ENCODE measurements around the gene RASA3.

Gene RASA3

DNA sequence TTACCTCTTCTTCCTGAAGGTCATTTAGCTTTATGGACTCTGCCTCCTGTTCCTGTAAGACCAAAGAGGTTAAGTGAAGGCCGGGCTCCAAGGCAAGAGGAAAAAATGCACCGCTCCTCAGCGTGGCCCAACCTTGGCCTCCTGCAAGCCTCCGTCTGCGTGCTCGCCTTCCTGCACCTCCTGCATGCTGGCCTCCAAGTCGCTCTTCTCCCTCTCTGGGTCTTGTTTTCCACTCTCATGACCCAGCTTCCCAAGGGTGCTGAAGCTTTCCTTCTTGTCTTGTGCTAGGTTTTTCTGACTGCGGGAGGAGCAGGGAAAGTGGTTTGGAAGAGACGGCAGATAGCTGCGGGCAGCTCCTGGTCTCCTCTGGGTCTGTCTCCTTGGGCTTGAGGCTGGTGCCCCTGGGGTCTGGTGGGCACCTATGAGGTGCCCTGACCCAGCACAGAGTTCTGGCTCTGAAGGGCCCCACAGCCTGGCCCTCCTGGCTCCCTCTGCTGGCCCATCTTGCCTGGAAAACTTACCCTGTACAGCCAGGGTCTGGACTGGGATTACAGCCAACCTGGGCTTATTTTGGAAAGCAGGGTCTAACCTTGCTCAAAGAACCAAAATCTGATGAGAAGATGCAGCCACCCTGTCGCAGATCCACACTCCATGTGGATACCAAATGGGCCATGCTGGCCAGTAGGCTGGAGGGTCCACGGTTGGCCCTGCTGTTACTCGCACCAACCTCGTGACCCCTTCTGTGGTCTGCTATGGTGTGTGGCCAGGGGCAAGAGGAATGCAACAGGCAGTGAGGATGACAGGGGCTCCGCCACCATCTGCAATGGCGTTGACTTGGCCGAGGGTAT lies 163.7 kb downstream of the RASA3 start:
- no peak for DNase-seq (ENCODE audit: low read depth)

DNA sequence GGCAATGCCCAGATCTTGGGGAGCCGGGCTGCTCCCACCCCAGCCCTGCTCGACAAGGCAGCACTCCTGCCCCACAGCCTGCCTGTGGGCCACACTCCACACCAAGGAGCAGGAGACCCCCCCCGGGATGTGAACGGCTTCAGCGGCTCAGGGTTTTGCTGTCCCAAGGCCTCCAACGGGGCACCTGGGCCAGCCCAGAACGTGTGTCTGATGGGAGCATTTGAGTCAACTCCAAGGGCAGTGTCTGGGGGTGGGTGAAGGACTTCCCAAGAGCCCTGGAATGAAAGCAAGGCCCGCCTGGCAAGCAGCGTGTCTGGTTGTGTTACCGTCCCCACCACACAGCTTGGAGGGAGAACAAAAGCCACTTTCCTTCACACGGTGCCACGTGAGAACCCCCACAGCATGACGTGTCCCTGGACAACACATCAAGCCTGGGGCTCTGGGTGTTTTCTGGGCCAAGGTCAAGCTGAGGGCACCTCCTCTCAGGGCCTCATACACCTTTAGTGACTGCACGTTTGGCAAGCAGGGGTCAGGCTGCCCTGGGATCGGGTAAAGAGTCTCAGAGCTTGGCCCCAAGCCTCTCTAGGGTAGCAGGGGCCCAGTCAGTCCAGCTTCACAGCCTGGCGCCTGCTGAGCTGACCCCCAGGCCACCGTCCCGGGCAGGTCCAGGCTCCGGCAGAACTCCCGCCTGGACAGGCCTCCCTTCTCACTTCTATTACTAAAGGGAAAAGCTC lies 164.5 kb downstream of the RASA3 start:
- no peak for DNase-seq (ENCODE audit: low read depth)

DNA sequence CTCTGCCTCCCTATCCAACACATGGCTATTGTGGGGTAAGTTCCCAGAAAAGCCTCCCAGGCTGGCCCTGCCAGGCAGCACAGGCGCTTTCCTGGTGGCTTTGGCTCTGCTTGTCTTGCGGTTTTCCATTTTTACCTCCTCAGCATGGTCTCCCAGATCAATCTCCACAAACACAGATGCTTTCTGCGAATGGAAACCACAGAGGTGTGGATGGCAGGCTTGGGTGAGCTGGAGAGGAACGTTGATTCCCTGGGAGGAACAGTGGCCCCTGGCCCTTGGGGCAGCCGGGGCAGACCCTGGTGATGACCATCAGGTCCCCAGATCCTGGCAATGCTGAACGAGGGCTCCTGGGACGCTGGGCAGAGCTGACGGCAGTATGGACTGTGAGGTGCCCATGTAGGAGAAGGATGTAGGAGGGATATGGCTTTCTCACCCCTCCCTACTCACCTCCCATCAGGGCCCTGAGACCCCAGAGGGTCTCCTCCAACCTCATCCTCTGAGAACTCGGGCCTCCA lies 165.2 kb downstream of the RASA3 start:
- no peak for DNase-seq (ENCODE audit: low read depth)

DNA sequence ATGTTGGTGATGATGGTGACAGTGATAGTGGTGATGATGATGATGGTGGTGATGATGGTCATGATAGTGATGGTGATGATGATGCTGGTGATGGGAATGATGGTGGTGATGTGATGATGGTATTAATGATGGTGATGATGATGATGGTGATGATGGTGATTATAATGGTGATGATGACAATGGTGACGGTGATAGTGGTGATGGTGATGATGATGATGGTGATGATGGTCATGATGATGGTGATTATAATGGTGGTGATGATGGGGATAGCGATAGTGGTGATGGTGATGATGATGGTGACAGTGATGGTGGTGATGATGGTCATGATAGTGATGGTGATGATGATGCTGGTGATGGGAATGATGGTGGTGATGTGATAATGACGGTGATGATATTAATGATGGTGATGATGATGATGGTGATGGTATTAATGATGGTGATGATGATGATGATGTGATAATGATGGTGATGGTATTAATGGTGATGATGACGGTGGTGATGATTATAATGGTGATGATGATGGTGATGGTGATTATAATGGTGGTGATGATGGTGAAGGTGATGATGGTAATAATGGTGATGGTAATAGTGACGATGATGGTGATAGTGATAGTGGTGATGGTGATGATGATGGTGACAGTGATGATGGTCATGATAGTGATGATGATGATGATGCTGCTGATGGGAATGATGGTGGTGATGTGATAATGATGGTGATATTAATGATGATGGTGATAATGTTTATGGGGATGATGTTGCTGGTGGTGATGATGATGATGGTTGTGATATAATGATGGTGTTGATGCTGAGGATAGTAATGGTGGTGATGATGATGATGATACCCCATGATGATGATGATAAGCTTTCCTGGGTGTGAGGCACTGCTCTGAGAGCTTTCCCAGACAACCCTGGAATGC lies 166.2 kb downstream of the RASA3 start:
- DNase-seq (ENCODE audit: low read depth) = no peak

DNA sequence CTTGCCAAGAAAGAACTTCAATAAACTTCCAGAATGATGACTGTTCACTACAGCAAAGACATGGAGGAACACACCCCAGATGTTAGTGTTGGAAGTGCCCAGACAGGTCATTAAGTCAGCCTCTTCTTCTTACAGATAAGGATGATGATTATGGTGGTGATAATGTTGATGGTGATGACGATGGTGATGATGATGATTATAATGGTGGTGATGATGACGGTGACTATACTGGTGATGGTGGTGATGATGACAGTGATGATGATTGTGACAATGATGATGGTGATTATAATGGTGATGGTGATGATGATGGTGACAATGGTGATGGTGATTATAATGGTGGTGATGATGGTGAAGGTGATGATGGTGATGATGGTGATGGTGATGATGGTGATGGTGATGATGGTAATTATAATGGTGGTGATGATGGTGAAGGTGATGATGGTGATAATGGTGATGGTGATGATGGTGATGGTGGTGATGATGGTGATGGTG lies 167.0 kb downstream of the RASA3 start:
- no peak for DNase-seq (ENCODE audit: low read depth)

DNA sequence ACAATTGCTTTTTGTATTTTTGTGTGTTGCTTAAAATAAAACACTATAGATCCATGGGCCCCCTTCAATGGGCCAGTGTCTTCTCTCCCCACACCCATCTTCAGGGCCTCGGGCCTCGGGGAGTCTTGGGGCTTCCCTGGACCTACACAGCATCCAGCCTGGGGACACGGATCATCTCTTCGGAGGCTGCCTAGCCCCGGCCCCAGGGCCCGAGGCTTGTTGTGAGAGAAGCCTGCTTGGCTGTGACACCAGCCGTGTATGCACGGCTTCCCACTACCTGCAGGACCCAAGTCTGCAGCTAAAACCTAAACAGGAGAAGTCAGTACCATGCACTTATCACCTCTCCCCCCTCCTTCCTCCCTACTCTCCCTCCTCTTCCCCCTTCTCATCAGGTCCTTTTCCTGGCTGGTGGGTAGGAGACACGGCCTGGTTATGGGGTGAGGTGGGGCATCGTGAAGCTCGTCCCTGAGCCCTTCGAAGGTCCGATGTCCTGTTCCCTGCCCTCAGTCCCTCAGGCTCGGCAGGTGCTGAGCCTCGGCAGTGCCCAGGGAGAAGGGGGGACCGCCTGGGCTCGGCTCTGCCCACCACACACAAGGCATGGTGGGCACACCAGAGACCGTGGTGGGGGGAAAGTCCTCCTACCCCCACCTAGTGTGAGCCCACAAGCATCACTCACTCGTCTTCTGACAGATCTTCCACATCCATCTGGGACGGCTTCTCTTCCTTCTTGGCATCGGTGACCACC lies 168.0 kb downstream of the RASA3 start:
- DNase-seq (ENCODE audit: low read depth) = no peak

DNA sequence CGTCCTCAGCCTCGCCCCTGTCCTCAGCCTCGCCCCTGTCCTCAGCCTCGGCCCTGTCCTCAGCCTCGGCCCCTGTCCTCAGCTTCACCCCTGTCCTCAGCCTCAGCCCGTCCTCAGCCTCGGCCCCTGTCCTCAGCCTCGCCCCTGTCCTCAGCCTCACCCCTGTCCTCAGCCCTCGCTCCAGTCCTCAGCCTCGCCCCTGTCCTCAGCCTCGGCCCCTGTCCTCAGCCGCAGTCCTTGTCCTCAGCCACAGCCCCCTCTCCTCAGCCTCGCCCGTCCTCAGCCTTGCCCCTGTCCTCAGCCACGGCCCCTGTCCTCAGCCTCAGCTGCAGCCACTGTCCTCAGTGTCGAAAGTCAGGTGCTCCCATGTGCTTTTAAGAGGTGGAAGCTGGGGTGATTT lies 169.0 kb downstream of the RASA3 start:
- DNase-seq (ENCODE audit: low read depth) = no peak

DNA sequence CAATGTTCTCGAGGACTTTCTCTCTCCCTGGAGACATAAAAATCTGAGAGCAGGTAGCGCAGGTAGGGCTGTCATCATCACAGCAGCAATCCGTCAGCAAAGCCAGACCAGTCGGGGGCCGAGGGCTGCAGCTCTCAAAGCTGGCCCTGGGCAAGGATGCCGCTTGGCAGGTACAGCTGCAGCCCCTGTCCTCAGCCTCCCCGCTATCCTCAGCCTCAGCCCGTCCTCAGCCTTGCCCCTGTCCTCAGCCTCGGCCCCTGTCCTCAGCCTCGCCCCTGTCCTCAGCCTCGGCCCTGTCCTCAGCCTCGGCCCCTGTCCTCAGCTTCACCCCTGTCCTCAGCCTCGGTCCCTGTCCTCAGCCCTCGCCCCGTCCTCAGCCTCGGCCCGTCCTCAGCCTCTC lies 169.4 kb downstream of the RASA3 start:
- DNase-seq (ENCODE audit: low read depth) = no peak

DNA sequence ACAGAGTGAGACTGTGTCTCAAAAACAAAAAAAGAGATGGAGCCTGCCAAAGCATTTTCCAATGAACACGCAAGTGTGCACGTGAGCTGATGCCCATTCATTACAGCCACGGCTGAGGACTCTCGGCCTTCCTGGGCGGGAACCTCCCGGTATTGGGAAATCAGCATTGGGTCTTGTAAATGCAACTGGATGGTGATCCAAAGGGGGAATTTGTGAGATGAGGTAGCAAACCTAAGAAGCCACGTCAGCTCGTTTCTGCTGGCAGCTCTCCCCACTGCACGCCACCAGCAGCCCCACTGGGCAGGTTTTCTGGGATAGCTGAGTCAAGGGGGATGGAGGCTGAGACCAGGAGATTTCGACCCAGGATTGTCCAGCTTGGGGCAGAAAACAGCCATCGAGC lies 170.0 kb downstream of the RASA3 start:
- no peak for DNase-seq (ENCODE audit: low read depth)

DNA sequence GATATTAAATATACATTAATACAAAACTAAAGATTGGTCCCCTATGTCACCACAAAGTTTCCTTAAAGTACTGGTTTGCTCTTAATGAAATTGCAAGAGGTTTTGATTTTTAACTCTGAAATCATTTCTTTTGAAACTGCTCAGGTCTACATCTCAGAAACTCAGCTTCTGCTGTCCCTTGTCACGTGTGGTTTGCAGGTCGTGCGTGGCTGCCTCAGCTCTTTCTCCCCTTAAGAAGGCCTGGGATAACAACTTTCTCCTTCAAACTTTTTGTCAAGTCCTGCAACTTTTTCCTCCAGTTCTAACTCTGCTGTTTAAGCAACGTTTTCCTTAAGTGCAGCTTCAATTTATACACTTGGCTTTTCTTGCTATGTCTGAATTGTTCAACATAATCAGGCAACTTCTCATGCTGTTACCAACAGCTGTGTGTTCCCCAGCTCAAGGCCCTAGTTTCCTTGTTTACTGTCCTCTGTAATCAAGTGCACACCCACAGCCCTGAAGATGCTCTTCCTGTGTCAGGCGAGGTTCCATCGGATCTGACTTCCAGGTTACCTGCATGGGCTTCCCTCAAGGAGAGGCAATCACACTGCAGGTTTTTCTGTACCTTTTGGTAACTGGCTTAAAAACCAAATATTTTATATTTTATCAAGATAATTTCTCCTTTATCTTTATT lies 172.0 kb downstream of the RASA3 start:
- no peak for DNase-seq (ENCODE audit: low read depth)

DNA sequence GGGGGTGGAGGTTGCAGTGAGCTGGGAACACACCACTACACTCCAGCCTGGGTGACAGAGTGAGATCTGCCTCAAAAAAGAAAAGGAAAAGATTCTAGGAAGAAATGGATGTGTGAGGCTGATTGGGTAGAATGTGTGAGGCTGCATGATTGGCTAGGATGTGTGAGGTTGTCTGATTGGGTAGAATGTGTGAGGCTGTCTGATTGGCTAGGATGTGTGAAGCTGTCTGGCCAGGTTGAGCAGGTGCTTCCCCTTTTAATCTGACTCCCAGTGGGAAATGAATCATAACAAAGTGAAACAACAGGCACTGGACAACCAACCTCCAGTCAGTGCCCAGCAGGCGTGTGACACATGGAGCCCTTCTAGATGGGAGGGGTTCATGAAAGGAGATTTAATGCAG lies 173.2 kb downstream of the RASA3 start:
- no peak for DNase-seq (ENCODE audit: low read depth)

DNA sequence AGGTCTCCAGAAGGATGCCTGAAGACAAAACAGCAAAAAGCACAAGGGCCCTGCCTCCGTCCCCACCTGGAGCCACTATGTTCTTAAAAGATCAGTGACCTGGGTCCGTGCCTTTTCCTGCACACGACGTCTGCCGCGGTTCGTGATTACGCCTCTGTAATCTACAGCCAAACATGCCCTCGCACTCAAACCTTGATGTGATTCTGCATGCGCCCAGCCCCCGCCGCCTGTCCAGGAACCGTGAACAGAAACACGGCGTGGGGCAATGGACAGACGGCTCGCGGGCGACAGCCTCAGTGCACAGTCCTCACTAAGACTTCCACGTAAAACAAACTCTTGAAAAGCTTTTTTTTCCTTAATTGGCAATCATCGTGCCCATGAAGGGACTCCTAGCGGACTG lies 174.1 kb downstream of the RASA3 start:
- DNase-seq (ENCODE audit: low read depth) = no peak

DNA sequence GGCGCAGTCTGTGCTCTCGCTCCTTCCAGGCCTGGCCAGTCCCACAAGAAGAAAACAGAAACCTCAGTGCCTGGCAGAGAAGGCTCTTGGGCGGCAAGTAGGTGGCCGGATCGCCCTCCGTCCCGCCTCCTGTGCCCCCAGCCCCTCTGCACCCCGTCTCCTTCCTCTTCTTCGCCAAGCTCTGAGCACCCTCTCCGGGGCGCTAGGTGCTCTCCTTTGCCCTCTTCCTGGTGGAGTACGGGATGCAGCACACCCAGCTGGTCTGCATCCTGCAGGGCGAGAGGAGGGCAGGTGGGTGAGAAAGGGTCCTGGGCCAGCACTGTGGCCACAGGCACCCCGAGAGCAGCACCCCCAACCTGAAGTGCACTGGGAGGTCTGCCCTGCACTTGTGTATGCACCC lies 175.9 kb downstream of the RASA3 start:
- DNase-seq (ENCODE audit: low read depth) = no peak

DNA sequence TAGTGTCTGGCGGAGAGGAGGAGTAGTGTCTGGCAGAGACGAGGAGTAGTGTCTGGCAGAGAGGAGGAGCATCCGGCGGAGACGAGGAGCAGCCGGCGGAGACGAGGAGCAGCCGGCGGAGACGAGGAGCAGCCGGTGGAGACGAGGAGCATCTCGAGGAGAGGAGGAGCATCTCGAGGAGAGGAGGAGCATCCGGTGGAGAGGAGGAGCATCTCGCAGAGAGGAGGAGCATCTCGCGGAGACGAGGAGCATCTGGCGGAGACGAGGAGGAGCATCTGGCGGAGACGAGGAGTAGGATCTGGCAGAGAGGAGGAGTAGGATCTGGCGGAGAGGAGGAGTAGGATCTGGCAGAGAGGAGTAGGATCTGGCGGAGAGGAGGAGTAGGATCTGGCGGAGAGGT lies 176.7 kb downstream of the RASA3 start:
- DNase-seq (ENCODE audit: low read depth) = no peak

DNA sequence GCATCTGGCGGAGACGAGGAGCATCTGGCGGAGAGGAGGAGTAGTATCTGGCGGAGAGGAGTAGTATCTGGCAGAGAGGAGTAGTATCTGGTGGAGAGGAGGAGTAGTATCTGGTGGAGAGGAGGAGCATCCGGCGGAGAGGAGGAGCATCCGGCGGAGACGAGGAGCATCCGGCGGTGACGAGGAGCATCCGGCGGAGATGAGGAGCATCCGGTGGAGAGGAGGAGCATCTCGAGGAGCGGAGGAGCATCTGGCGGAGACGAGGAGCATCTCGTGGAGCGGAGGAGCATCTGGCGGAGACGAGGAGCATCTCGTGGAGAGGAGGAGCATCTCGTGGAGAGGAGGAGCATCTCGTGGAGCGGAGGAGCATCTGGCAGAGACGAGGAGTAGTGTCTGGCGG lies 177.2 kb downstream of the RASA3 start:
- no peak for DNase-seq (ENCODE audit: low read depth)

DNA sequence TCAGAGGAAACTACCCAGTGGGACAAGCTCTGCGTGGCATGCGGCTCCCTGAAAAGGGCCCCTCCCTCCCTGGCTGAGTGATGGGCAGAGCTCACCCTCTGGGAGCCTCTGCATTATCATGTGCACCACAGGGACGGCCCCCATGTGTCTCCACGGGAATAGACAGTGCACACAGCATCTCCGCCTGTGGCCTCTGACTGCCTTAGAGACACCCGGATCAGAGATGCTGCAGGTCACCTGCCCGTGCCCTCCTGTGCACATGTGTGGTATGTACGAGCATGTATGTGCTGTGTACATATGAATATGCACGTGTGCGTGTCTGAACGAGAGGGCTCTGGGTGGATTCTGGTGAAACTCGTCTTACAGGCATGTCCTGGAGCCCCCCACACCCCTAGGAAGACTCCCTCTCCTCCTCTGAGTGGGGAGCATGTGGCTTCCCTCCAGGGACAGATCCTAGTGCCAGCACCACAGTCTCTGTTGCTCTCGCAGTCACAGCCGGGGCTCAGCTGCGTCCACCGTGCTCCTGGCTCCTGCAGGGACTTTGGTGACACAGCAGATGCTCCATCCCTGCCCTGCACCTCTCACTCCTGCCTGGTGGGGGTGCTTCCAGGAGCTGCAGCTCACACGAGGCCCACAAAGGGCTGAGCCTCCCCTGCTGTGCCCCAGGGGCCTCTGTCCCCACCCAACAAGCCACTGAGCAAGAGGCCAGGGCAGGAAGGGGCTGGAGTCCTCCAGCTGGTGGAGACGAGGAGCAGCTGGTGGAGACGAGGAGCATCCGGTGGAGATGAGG lies 178.2 kb downstream of the RASA3 start:
- DNase-seq (ENCODE audit: low read depth) = no peak

DNA sequence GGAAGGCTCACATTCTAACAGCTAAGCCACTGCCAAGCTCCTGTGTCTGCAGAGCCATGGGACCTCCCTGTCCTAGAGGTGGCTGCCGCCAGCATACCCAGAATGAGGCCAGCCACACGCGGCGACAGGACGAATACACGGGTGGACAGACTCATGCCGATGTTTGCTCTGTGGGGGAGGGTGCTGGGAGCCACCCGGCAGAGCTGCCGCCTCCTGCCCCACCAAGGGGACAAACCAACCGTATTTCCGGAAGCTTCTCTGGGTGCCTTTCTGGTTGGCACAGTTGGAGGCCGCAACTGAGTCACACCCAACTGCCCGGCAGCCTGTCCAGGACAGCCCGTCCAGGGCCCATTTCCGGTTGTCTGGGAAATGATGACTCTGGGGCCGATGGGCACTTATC lies 178.9 kb downstream of the RASA3 start:
- no peak for DNase-seq (ENCODE audit: low read depth)

DNA sequence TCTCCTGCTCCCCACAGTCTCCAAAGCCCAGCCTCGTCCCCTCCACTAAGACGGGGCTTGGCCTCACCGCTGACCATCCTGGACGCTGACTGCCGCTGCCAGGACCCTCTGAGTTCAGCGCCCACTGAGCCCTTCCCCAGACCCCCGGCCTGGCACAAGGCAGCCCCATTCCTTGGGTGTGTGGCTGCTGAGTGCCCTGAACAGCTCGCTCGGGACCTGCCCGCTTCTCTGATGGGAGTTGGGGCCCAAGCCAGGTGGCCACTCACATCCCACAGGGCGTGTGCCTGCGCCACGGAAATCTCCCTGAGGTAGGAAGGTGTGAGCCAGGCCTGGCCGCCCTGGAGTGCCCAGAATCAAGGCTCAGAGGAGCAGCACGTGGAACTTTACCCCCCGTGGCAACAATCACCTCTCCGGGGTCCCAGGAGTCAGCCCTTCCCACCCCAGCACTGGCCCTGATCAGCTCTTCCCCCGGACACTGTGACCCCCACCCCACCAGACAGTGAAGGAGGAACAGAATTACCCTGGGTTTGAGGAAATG lies 179.4 kb downstream of the RASA3 start:
- DNase-seq (ENCODE audit: low read depth) = no peak

DNA sequence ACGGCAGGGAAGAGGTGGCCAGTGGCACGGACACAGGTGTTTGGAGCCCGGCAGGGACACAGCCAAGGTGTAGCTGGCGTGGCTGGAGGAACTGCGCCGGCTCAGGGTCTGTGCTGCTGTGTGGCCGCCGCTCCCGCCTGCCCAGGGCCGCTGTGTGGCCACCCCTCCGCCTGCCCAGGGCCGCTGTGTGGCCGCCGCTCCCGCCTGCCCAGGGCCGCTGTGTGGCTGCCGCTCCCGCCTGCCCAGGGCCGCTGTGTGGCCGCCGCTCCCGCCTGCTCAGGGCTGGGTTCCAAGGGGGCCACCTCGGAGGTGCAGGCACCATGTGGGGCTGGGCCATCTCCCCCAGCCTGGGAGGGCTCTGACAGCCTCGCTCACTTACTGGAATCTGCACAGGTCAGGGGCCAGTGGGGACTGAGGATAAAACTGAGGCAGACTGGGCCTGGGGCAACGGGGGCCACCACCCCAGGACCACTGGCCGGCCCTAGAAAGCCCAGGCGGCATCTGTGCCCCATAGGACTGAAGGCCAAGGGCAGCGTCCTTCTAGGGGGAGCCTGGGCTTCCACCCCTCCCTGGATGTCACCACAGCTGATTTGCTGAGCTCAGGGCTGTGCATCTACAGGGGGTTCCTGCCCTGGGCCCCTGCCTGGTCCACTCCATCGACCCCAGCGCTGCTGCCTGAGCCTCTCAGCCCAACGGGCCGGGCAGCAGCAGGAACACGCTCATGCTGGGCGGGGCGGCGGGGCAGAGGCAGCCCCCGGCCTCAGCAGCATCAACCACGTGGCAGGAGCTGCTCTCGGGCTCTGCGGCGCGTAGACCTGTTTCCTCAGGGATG lies 180.1 kb downstream of the RASA3 start:
- DNase-seq (ENCODE audit: low read depth) = no peak

Measured in stimulated activated CD8-positive, alpha-beta memory T cell treated with anti-CD3 and anti-CD28 coated beads, Interleukin-15, amount 100 ng/mL, for 24 hours (primary cell).